ENCODE measurements around the gene CELSR1. TPM values are rescaled to one million over a fixed set of nuclear protein-coding genes. Genes with fewer than 3 reads are reported as not detected.

CELSR1 gene
- total and polyA plus RNA-seq, 8 donors = 0.75 to 3.2 (median 1.2) TPM

GRCh38 chr22:46528121-46528610 lies 9.3 kb downstream of the CELSR1 start:
- H3K27me3 ChIP-seq = no peaks in the 10 kb centered on the region
- H3K36me3 ChIP-seq = no peaks in the 10 kb centered on the region
- DNase-seq (no peak), FAIRE-seq (no peak), ATAC-seq (peak in 3 of 4 donors; percentile 24 to 62 (median 56))
- no peak for TF ChIP-seq CTCF (IDR thresholded peaks at IDR 0.05)
- H3K9me3 ChIP-seq = no peaks in the 10 kb centered on the region
- intact Hi-C loops (cut with DNase I) = no loop called here
- H3K27ac ChIP-seq = no peak overlapping the region
- WGBS, 2 donors = 71 to 76% methylated on average over 15 of the region's 15 CpGs
- no peaks in the 10 kb centered on the region for H3K4me1 ChIP-seq
- no peak overlapping the region for H3K4me3 ChIP-seq

DNA sequence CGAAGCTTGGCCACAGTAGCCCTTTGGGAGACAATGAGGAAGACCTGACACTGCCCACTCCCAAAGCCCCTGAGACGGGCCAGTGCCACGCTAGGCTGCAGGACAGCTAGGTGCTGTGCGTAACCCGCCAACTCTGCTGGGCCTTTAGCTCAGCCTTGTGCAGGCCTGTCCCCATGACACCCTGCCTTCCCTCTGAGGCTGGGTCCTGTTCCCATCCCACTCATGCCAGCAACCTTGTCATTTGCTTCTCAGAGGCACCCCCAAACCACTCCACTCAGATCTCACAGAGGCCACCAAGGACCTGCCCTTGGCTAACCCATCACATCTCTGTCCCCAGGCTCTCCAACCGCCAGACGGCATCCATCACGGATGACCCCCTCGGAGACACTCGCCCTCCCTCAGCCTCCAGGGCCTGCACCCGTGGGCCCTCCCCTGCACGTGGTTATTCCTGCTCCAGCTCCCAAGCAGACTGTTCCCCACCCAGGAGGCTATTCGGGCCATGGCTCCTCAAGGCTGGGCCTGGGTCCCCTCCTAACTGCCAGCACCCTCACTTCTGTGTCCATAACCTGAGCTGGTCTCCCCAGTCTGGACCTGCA lies 11.1 kb downstream of the CELSR1 start:
- FAIRE-seq = no peak
- no peaks in the 10 kb centered on the region for H3K9me3 ChIP-seq

DNA sequence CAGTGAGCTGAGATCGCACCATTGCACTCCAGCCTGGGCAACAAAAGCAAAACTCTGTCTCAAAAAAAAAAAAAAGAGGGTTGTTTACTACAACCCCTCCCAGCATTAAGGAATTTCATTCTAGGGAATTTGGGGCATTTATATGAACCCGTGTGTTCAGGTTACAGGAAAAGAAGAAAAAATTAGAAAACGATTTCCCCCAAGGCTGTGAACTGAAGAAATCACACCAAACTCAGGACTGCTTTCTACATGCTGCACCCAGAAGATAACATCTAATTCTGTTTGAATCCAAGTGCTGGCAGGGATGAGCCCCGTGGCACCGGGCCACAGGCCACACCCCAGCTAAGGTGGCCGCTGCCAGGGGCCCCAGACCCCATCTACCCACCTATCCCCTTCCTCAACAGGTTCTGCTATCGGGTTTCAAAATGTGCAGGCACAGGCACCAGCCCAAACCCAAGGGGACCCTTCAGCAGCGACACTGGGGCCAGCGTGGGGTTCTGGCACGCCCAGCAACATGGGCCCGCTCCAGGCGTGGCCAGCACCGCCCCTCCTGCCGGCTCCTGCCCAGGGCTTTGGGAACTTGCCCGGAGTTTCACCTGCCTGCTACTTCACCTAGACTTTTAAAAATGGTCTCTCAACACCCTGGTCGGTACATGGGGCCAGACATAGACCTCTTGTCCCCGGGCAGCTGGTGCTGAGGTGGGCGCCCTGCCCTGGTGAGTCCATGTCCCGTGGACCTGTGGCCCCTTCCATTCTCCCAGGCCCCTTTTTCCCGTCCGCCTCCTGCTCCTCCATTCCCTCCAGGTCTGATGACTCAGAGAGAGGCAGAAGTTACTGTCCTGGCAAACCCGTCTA lies 11.8 kb downstream of the CELSR1 start:
- no peak overlapping the region for H3K27ac ChIP-seq
- no peaks in the 10 kb centered on the region for H3K4me1 ChIP-seq
- no peaks in the 10 kb centered on the region for H3K36me3 ChIP-seq
- no peaks in the 10 kb centered on the region for H3K9me3 ChIP-seq
- DNase-seq (no peak), FAIRE-seq (no peak), ATAC-seq (no peak)
- H3K4me3 ChIP-seq = no peak overlapping the region
- 76 to 83% methylated on average over 22 of the region's 22 CpGs for WGBS, 2 donors
- no peak for TF ChIP-seq CTCF (IDR thresholded peaks at IDR 0.05)
- H3K27me3 ChIP-seq = no peaks in the 10 kb centered on the region
- intact Hi-C loops (cut with DNase I) = no loop called here

More for the DNA sequence above, 11.1 kb downstream of the CELSR1 start:
- intact Hi-C loops (cut with DNase I) = no loop called here
- no peaks in the 10 kb centered on the region for H3K4me1 ChIP-seq
- H3K36me3 ChIP-seq = no peaks in the 10 kb centered on the region
- no peak for ATAC-seq
- no peak overlapping the region for H3K27ac ChIP-seq
- WGBS, 2 donors = 78 to 79% methylated on average over 13 of the region's 13 CpGs
- H3K27me3 ChIP-seq = no peaks in the 10 kb centered on the region
- TF ChIP-seq CTCF (IDR thresholded peaks at IDR 0.05) = no peak
- DNase-seq = no peak
- no peak overlapping the region for H3K4me3 ChIP-seq

GRCh38 chr22:46524203-46524740 lies 13.1 kb downstream of the CELSR1 start:
- no peak for DNase-seq
- ATAC-seq = no peak
- TF ChIP-seq CTCF (IDR thresholded peaks at IDR 0.05) = no peak
- no peaks in the 10 kb centered on the region for H3K27me3 ChIP-seq
- no peak for FAIRE-seq
- no peak overlapping the region for H3K4me3 ChIP-seq
- H3K4me1 ChIP-seq = no peaks in the 10 kb centered on the region
- intact Hi-C loops (cut with DNase I) = no loop called here
- WGBS, 2 donors = 46 to 48% methylated on average over 19 of the region's 19 CpGs
- H3K9me3 ChIP-seq = no peaks in the 10 kb centered on the region
- no peak overlapping the region for H3K27ac ChIP-seq
- H3K36me3 ChIP-seq = no peaks in the 10 kb centered on the region

Measured in pancreas (tissue), 10 donors.